ENCODE measurements around the gene CCDC33.

The CCDC33 gene

GRCh38 chr15:74233373-74233772, 2.8 kb upstream of the CCDC33 start:
- no peak for DNase-seq

GRCh38 chr15:74233851-74234597, 2.1 kb upstream of the CCDC33 start:
- no peak for DNase-seq

GRCh38 chr15:74234598-74234875, 1.6 kb upstream of the CCDC33 start:
- peak in 2 of 3 experiments; percentile 28 to 41 for DNase-seq

GRCh38 chr15:74239051-74239705, 3.1 kb downstream of the CCDC33 start:
- peak; percentile 40 to 64 (median 57) for DNase-seq

- peak; percentile 96 to 99 (median 97) for DNase-seq
Observed at GRCh38 chr15:74240002-74240568, 4.0 kb downstream of the CCDC33 start.

- DNase-seq: peak in 1 of 3 experiments; percentile 44
Observed at GRCh38 chr15:74240897-74241614, 4.9 kb downstream of the CCDC33 start.

GRCh38 chr15:74242441-74243185, 6.5 kb downstream of the CCDC33 start:
- DNase-seq: no peak

GRCh38 chr15:74243431-74243830, 7.3 kb downstream of the CCDC33 start:
- peak; percentile 33 to 81 (median 60) for DNase-seq

- no peak for DNase-seq
Observed at GRCh38 chr15:74244822-74245341, 8.8 kb downstream of the CCDC33 start.

GRCh38 chr15:74245342-74245931, 9.3 kb downstream of the CCDC33 start:
- peak; percentile 93 to 100 (median 99) for DNase-seq

- DNase-seq: no peak
Observed at GRCh38 chr15:74250266-74250665, 14.1 kb downstream of the CCDC33 start.

- DNase-seq: no peak
Observed at GRCh38 chr15:74251131-74251811, 15.1 kb downstream of the CCDC33 start.

- DNase-seq: no peak
Observed at GRCh38 chr15:74252291-74252690, 16.2 kb downstream of the CCDC33 start.

GRCh38 chr15:74252721-74253120, 16.6 kb downstream of the CCDC33 start:
- no peak for DNase-seq

- no peak for DNase-seq
Observed at GRCh38 chr15:74253211-74253921, 17.2 kb downstream of the CCDC33 start.

- DNase-seq: peak in 2 of 3 experiments; percentile 80 to 96
Observed at GRCh38 chr15:74257105-74257504, 21.0 kb downstream of the CCDC33 start.

- DNase-seq: no peak
Observed at GRCh38 chr15:74257623-74258022, 21.5 kb downstream of the CCDC33 start.

GRCh38 chr15:74258456-74259291, 22.5 kb downstream of the CCDC33 start:
- DNase-seq: no peak

- peak; percentile 29 to 70 (median 67) for DNase-seq
Observed at GRCh38 chr15:74259292-74259648, 23.1 kb downstream of the CCDC33 start.
